Large intestine (tissue), 3 donors: ENCODE measurements around the gene GTF3C5. TPM values are rescaled to one million over a fixed set of nuclear protein-coding genes. Genes with fewer than 3 reads are reported as not detected.

Experiments
- DNase-seq, 2 donors: peaks; one replicate each; pipeline versions ENCODE4 v3.0.0 to v3.0.0-alpha.2; 2013
- H3K27ac ChIP-seq: one replicate; pipeline ENCODE4 v1.5.1; 2013; ENCODE audit warnings: low read length
- H3K27me3 ChIP-seq: 2 replicates; pipeline ENCODE4 v1.6.1; 2013; ENCODE audit warnings: low read length; ENCODE audit not compliant: control insufficient read depth, insufficient read depth
- H3K36me3 ChIP-seq: 2 replicates; pipeline ENCODE4 v1.6.1; 2013; ENCODE audit warnings: low read length; ENCODE audit not compliant: control insufficient read depth, insufficient read depth
- H3K4me1 ChIP-seq: one replicate; pipeline ENCODE4 v1.6.1; 2013; ENCODE audit warnings: low read length; ENCODE audit not compliant: control insufficient read depth, insufficient read depth
- H3K4me3 ChIP-seq: one replicate; pipeline ENCODE4 v1.5.1; 2013; ENCODE audit warnings: low read length
- H3K9me3 ChIP-seq: one replicate; pipeline ENCODE4 v1.6.1; 2013; ENCODE audit warnings: mild to moderate bottlenecking, low read depth, low read length, moderate library complexity; ENCODE audit not compliant: control insufficient read depth
- WGBS: methylation state at CpG from one replicate; pipeline ENCODE4 v1.1.5; 2013; ENCODE audit warnings: low lambda C conversion rate; ENCODE audit not compliant: insufficient coverage; 5-methylcytosine and 5-hydroxymethylcytosine counted together
- polyA plus RNA-seq: library from polyadenylated mRNA; unstranded; fragments of 120-200 nt; gene quantifications from one replicate; pipeline ENCODE4 v1.2.1, GENCODE V29; 2013

The GTF3C5 gene
- polyA plus RNA-seq, 1 donor = 54.8 TPM

DNA sequence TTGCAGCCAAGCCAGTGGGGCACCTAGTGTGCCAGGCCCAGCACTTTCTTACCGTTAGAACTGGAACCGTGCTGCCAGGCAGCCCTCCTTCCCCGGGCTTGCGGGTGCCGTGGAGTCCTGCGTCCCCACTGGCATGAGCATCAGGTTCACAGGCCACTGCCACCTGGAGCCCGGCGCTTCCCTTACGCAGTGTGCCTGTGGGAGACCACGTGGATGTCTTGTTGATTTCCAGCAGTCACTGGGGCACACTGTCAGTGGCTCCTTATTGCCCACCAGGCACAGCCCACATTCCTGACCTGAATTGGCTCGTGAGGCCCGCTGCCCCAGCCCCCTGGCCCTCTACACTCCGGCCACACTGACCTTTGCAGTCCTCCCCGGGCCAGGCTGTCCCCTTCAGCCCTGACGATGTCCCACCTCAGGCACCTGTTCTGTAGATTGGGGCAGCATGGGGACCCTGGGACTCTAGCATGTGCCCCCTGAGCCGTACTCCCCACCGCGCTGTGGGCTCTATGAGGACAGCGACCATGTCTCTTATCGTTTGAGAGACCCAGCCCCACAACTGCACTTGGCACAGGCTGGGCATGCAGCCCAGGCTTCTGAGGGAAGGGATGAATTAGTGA lies 20.6 kb downstream of the GTF3C5 start:
- Histone ChIP-seq H3K27me3 (no peaks in the 10 kb centered on the region), H3K36me3 (peaks cover 87% of the 10 kb centered on the region), H3K27ac (peak overlapping the region; percentile 60), H3K9me3 (no peaks in the 10 kb centered on the region), H3K4me3 (no peak overlapping the region), H3K4me1 (peaks cover 27% of the 10 kb centered on the region)
- DNase-seq = no peak
- no CpG with 5 or more reads among the region's 20 CpGs for WGBS

DNA sequence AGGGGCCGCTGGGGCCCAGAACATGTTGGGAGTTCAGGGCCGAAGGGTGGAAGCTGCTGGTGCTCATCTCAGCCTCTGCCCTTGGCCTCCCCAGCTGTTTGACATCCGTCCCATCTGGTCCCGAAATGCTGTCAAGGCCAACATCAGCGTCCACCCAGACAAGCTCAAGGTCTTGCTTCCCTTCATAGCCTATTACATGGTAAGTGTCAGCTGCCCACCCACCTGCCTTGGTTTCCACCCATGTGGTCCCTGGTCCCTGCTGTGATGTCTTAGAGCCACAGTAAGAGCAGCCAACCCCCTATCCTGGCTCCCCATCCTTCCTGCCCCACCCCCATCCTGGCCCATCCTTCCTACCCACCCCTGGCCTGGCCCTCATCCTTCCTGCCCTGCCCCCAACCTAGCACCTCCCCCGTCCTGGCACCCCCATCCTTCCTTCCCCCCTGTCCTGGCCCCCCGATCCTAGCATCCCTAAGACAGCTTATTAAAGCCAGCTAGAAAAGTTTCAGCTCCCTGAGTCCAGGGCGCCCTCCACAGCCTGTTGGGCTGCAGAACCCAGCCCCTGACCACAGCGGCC lies 21.3 kb downstream of the GTF3C5 start:
- Histone ChIP-seq H3K27me3 (no peaks in the 10 kb centered on the region), H3K4me3 (no peak overlapping the region), H3K27ac (no peak overlapping the region), H3K9me3 (no peaks in the 10 kb centered on the region), H3K36me3 (peaks cover 87% of the 10 kb centered on the region), H3K4me1 (peaks cover 27% of the 10 kb centered on the region)
- WGBS = no CpG with 5 or more reads among the region's 9 CpGs
- no peak for DNase-seq

DNA sequence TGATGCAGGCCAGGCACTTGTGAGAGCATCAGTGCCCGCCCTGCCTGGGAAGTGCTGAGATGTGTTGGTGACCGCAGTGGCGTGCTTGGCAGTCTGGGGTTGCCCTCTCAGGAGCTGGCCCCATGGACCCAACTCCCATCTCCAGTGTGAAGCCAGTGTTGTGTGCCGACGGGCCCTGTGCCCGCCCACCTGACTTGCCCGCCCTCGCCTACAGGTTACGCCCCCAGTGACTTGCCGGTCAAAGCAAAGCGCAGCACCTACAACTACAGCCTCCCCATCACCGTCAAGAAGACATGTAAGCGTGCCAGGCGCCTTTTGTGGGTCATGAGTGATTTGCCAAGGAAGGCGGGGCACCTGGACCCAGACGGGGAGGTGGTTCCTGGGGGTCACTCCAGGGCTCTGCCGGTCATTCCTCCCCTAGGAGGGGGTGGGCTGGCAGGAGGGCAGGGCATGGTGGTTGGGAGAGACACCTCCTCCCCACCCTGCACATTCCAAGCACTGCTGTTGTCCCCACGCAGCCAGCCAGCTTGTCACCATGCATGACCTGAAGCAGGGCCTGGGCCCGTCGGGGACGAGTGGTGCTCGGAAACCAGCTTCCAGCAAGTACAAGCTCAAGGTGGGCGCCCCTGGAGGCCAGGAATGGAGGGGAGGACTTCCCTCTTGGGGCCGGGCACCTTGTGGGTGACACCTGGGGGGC lies 23.5 kb downstream of the GTF3C5 start:
- no peak for DNase-seq
- Histone ChIP-seq H3K9me3 (no peaks in the 10 kb centered on the region), H3K27me3 (no peaks in the 10 kb centered on the region), H3K4me3 (no peak overlapping the region), H3K36me3 (peaks cover 84% of the 10 kb centered on the region), H3K27ac (no peak overlapping the region), H3K4me1 (peaks cover 31% of the 10 kb centered on the region)
- no CpG with 5 or more reads among the region's 24 CpGs for WGBS

DNA sequence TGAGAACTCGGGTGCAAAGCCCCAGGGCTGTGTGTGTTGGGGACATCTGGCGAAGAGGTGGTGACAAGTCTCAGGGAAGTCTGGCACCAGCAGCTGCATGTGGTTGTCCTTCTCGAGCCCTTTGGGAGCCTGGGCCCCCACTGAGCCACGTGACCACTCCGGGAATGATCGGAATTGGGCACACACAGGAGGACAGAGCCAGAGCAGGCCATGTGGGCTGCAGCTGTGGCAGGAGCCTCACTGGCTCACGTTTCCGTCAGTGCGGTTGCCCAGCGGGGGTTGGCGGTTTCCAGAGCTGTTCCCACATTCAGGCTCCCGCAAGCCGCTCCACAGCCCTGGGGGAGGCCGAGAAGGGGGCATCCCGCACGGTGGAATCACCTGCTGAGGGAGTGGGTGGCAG lies 24.2 kb downstream of the GTF3C5 start:
- no peak for DNase-seq
- Histone ChIP-seq H3K4me1 (peaks cover 37% of the 10 kb centered on the region), H3K36me3 (peaks cover 78% of the 10 kb centered on the region), H3K27ac (no peak overlapping the region), H3K9me3 (no peaks in the 10 kb centered on the region), H3K27me3 (no peaks in the 10 kb centered on the region), H3K4me3 (no peak overlapping the region)
- WGBS = no CpG with 5 or more reads among the region's 16 CpGs

DNA sequence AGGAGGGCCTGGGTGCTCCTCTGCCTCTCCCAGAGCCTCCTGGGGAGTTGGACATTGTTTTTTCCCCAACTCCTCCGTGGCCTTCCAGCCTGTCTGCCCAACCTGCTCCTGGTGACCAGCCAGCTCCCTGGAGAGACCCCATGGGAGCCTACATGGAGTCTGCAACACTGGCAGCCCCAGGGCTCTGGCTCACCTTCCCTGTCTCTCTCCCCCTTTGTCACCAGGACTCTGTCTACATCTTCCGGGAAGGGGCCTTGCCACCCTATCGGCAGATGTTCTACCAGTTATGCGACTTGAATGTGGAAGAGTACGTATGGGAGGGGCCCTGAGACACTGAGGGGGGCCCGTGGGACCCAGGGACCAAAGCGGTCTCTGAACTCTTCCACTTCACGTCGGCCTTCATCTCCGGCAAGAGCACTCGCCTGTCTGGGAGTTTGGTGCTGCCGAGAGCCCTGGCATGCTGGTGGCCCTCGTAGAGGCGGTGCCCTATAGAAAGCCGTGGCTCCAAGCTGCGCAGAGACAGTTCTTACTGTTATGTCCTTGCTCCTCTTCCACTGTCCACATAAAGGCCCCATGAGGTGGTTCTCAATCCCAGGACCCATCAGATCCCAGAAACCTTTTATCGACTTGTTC lies 25.1 kb downstream of the GTF3C5 start:
- DNase-seq = no peak
- H3K36me3 ChIP-seq = peaks cover 71% of the 10 kb centered on the region
- WGBS = no CpG with 5 or more reads among the region's 17 CpGs
- no peak overlapping the region for H3K4me3 ChIP-seq
- H3K9me3 ChIP-seq = no peaks in the 10 kb centered on the region
- peaks cover 34% of the 10 kb centered on the region for H3K4me1 ChIP-seq
- no peak overlapping the region for H3K27ac ChIP-seq
- H3K27me3 ChIP-seq = no peaks in the 10 kb centered on the region

DNA sequence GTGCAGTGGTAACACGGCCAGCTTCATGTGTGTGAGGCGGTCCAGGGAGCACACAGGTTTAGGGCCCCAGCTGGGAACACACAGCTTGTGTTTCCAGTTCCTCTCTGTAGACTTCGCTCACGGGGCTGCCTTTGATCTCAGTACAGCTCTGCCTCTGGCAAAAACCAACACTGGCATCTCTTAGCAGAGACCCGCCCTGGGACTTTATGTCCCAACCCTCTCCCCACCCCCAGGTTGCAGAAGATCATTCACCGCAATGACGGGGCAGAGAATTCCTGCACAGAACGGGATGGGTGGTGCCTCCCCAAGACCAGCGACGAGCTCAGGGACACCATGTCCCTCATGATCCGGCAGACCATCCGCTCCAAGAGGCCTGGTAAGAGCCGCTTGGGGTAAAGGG lies 25.7 kb downstream of the GTF3C5 start:
- no CpG with 5 or more reads among the region's 13 CpGs for WGBS
- Histone ChIP-seq H3K36me3 (peaks cover 65% of the 10 kb centered on the region), H3K27me3 (no peaks in the 10 kb centered on the region)

DNA sequence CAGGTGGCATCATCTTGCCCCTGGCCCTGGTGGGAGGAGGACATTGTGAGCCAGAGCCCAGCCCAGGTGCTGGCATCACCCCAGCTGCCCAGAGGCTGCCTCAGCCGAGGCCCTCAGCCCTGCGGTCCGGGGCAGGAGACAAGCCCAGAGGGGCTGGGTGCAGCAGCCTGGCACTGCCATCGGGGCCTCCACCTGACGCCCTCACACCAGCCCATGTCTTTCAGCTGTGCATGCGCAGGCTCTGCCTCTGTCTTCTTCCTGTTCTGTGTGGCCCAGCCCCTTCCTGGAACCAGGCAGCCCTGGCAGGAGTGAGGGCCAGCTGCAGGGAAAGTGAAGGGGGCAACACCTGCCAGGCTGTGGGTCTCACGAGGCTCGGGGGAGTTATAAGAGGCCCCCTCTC lies 26.2 kb downstream of the GTF3C5 start:
- H3K27me3 ChIP-seq = no peaks in the 10 kb centered on the region
- DNase-seq = no peak
- no peaks in the 10 kb centered on the region for H3K9me3 ChIP-seq
- no peak overlapping the region for H3K4me3 ChIP-seq
- H3K4me1 ChIP-seq = peaks cover 30% of the 10 kb centered on the region
- H3K27ac ChIP-seq = no peak overlapping the region
- peaks cover 60% of the 10 kb centered on the region for H3K36me3 ChIP-seq
- WGBS = no CpG with 5 or more reads among the region's 8 CpGs

More for the DNA sequence above, 25.7 kb downstream of the GTF3C5 start:
- peaks cover 33% of the 10 kb centered on the region for H3K4me1 ChIP-seq
- no peak overlapping the region for H3K27ac ChIP-seq
- no peak for DNase-seq
- H3K9me3 ChIP-seq = no peaks in the 10 kb centered on the region
- H3K4me3 ChIP-seq = no peak overlapping the region

DNA sequence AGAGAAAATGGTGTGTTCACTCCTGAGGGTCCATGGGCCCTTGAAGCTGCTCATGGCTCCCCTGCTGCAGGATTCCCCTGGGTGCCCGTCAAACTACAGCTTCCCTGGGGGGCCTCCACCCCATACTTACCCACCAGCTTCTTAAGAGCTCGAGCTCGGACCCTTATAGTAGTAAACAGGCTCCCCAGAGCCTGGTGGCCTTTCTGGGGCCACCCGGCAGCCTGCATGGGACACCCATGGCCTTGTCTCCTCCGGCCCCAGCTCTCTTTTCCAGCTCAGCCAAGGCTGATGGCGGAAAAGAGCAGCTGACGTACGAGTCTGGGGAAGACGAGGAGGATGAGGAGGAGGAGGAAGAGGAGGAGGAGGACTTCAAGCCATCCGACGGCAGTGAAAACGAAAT lies 26.8 kb downstream of the GTF3C5 start:
- H3K4me1 ChIP-seq = peaks cover 30% of the 10 kb centered on the region
- no peaks in the 10 kb centered on the region for H3K27me3 ChIP-seq
- no peak overlapping the region for H3K27ac ChIP-seq
- no peak for DNase-seq
- H3K9me3 ChIP-seq = no peaks in the 10 kb centered on the region
- no CpG with 5 or more reads among the region's 12 CpGs for WGBS
- H3K36me3 ChIP-seq = peaks cover 56% of the 10 kb centered on the region
- H3K4me3 ChIP-seq = no peak overlapping the region

DNA sequence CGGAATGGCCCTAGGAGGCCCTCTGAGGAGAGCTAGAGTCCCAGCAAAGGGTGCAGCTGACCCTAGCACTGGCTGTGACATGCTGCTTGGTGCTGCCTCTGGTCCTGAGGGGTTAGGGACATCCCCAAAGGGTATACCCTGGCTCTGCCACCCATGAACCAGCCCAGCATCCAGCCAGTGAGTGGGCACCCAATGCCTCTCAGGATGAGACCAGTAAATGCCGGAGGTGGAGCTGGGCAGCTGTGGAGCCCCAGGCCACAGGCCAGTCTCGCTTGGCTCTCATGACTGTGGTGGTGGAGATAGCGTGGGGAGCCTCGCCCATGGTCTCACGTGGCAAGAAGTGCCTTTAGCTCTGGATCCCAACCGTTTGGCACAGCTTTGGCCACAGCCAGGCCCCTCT lies 27.3 kb downstream of the GTF3C5 start:
- peaks cover 32% of the 10 kb centered on the region for H3K4me1 ChIP-seq
- H3K36me3 ChIP-seq = peaks cover 52% of the 10 kb centered on the region
- H3K27me3 ChIP-seq = no peaks in the 10 kb centered on the region
- H3K27ac ChIP-seq = no peak overlapping the region
- H3K9me3 ChIP-seq = no peaks in the 10 kb centered on the region
- WGBS = no CpG with 5 or more reads among the region's 7 CpGs
- no peak overlapping the region for H3K4me3 ChIP-seq
- no peak for DNase-seq

DNA sequence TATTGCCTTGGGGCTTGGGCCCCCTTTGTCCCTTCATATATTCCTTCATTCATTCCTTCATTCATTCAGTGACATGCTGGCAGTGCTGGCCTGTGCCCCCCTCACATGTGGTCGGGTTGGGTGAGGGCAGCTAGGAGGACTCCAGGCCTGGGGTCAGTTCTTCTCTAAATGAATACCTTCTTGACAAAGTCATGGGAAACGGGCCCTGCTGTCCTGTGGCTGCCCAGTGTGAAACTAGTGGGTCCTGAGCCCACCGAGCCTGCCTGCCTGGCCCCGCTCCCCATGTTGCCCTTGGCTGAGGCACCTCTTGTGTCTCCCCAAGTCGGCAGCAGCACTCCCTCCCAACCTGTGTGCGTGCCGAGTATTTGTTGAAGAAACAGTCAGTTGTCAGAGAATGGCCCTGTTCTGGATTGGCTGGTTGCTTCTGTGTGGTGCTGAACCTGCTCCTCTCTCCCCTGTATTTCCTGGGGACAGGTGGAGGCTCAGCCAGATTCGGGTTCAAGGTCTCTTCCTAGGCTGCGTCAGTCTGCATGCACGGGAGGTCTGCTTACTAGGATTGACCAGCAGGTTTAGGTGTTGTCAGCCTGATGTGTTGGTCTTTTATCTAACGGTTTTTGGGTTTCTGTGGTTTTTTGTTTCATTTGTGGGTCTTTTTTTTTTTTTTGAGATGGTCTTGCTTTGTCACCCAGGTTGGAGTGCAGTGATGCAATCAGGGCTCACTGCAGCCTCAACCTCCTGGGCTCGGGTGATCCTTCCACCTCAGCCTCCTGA lies 27.9 kb downstream of the GTF3C5 start:
- H3K4me1 ChIP-seq = peaks cover 32% of the 10 kb centered on the region
- peaks cover 45% of the 10 kb centered on the region for H3K36me3 ChIP-seq
- no peaks in the 10 kb centered on the region for H3K9me3 ChIP-seq
- no peak overlapping the region for H3K4me3 ChIP-seq
- H3K27ac ChIP-seq = peak overlapping the region; percentile 93
- no CpG with 5 or more reads among the region's 12 CpGs for WGBS
- no peaks in the 10 kb centered on the region for H3K27me3 ChIP-seq
- DNase-seq = no peak
